ENCODE data around the gene IQGAP2. TPM values are rescaled to one million over a fixed set of nuclear protein-coding genes. Genes with fewer than 3 reads are reported as not detected.
"Not testable (repeated sequence)": the region's sequence is repeated elsewhere in the genome, so short reads cannot be mapped to it uniquely, and the experiment has no call there.

The IQGAP2 gene
- total RNA-seq, 1 donor from 2014 or later = 4.0 TPM

GRCh38 chr5:76365561-76365960 is 37.5 kb upstream of the IQGAP2 start:
- Histone ChIP-seq H3K36me3 (ENCODE audit: control insufficient read depth, insufficient read depth, low read length) (no peaks in the 10 kb centered on the region), H3K4me3 (ENCODE audit: low read depth, low read length) (no peak overlapping the region), H3K27me3 (ENCODE audit: control insufficient read depth, insufficient read depth, low read length) (no peaks in the 10 kb centered on the region)
- no peak for DNase-seq (ENCODE audit: low read depth)
- TF ChIP-seq, protein P1, sequence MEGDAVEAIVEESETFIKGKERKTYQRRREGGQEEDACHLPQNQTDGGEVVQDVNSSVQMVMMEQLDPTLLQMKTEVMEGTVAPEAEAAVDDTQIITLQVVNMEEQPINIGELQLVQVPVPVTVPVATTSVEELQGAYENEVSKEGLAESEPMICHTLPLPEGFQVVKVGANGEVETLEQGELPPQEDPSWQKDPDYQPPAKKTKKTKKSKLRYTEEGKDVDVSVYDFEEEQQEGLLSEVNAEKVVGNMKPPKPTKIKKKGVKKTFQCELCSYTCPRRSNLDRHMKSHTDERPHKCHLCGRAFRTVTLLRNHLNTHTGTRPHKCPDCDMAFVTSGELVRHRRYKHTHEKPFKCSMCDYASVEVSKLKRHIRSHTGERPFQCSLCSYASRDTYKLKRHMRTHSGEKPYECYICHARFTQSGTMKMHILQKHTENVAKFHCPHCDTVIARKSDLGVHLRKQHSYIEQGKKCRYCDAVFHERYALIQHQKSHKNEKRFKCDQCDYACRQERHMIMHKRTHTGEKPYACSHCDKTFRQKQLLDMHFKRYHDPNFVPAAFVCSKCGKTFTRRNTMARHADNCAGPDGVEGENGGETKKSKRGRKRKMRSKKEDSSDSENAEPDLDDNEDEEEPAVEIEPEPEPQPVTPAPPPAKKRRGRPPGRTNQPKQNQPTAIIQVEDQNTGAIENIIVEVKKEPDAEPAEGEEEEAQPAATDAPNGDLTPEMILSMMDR (IDR thresholded peaks at IDR 0.05; ENCODE audit: insufficient read depth, low read length, poor library complexity, severe bottlenecking) = no peak

GRCh38 chr5:76366596-76366995 is 36.5 kb upstream of the IQGAP2 start:
- Histone ChIP-seq H3K4me3 (ENCODE audit: low read depth, low read length) (no peak overlapping the region), H3K36me3 (ENCODE audit: control insufficient read depth, insufficient read depth, low read length) (no peaks in the 10 kb centered on the region), H3K27me3 (ENCODE audit: control insufficient read depth, insufficient read depth, low read length) (no peaks in the 10 kb centered on the region)
- DNase-seq (ENCODE audit: low read depth) = no peak
- TF ChIP-seq, protein P1 (IDR thresholded peaks at IDR 0.05; ENCODE audit: insufficient read depth, low read length, poor library complexity, severe bottlenecking) = no peak

DNA sequence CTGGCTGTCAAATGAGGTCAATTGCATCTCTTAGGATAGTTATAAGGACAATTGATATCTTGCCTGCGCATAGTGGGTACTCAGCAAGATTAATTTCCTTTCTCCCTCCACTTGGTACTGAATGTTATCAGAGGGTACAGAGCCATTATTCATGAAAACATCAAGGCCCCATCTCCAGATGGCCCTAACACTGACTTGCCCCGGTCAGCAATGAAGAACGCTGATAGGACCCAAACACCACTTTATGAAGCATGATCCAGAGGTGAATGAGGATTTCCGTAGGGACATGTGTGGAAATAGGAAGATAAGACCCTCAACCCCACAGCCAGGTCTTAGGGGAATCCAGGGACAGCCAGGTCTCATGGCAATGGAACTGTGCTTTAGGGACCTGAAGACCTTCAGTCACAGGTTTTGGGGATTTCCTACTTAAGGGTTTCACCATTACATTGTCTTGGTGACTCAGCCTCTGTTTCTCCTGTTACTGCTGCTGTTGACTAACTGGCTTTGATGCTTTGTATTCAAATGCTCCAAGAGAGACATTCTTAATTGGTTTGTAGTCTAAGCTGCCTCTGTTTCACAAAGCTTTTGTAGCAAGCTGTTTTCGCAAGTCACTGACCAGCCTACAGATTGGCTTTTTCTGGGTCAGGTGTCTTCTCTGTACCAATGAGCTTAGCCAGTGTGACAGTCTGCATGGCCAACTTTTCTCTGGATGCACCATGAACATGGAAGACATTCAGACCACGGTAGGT is 35.3 kb upstream of the IQGAP2 start:
- no peaks in the 10 kb centered on the region for H3K27me3 ChIP-seq (ENCODE audit: control insufficient read depth, insufficient read depth, low read length)
- TF ChIP-seq, protein P1 (IDR thresholded peaks at IDR 0.05; ENCODE audit: insufficient read depth, low read length, poor library complexity, severe bottlenecking) = no peak
- DNase-seq (ENCODE audit: low read depth) = peak; percentile 51
- no peak overlapping the region for H3K4me3 ChIP-seq (ENCODE audit: low read depth, low read length)
- no peaks in the 10 kb centered on the region for H3K36me3 ChIP-seq (ENCODE audit: control insufficient read depth, insufficient read depth, low read length)

DNA sequence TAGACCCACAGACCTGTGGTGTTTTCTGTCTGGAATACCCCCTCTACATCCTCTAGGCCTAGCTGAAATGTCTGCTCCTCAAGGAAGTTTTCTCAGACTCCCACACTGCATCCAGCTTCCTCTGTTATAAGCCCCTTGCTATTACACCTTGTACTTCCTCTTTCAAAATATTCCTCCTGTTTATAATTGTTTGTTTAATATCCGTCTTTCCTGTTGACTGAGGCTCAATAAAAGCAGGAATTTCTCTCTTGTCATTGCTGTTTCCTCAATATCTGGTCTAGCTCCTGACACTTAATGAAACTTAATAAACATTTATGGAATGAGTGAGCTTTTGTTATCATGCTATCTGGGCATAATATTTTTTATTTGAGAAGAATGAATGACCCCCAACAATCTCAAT is 34.1 kb upstream of the IQGAP2 start:
- no peak for DNase-seq (ENCODE audit: low read depth)
- TF ChIP-seq, protein P1 (IDR thresholded peaks at IDR 0.05; ENCODE audit: insufficient read depth, low read length, poor library complexity, severe bottlenecking) = no peak
- Histone ChIP-seq H3K4me3 (ENCODE audit: low read depth, low read length) (no peak overlapping the region), H3K27me3 (ENCODE audit: control insufficient read depth, insufficient read depth, low read length) (no peaks in the 10 kb centered on the region), H3K36me3 (ENCODE audit: control insufficient read depth, insufficient read depth, low read length) (no peaks in the 10 kb centered on the region)

- DNase-seq (ENCODE audit: low read depth); H3K4me3 ChIP-seq (ENCODE audit: low read depth, low read length); H3K36me3 ChIP-seq (ENCODE audit: control insufficient read depth, insufficient read depth, low read length); H3K27me3 ChIP-seq (ENCODE audit: control insufficient read depth, insufficient read depth, low read length): not testable (repeated sequence)
Measured at GRCh38 chr5:76369668-76370067, 33.4 kb upstream of the IQGAP2 start.

GRCh38 chr5:76371960-76372322 is 31.1 kb upstream of the IQGAP2 start:
- Histone ChIP-seq H3K27me3 (ENCODE audit: control insufficient read depth, insufficient read depth, low read length) (no peaks in the 10 kb centered on the region), H3K4me3 (ENCODE audit: low read depth, low read length) (no peak overlapping the region), H3K36me3 (ENCODE audit: control insufficient read depth, insufficient read depth, low read length) (no peaks in the 10 kb centered on the region)
- TF ChIP-seq, protein P1 (IDR thresholded peaks at IDR 0.05; ENCODE audit: insufficient read depth, low read length, poor library complexity, severe bottlenecking) = no peak
- DNase-seq (ENCODE audit: low read depth) = no peak

Measured in kidney epithelial cell (primary cell).